GM12865 (cell line): ENCODE data around the gene GOLGA8A.

ENCODE experiments used
- DNase-seq: peaks from one replicate; pipeline ENCODE4 v3.0.0; 2010; ENCODE audit warnings: low read depth
- H3K4me3 ChIP-seq: 2 replicates; pipeline ENCODE4 v1.5.1; 2011; ENCODE audit warnings: mild to moderate bottlenecking, low read depth, low read length, control low read depth
- CTCF ChIP-seq: IDR thresholded peaks from 2 replicates; pipeline ENCODE4 v1.5.1; 2011; ENCODE audit warnings: low read length, control low read depth, low read depth, inconsistent platforms; ENCODE audit not compliant: insufficient read depth; ENCODE audit errors: missing control alignments

The GOLGA8A gene

GRCh38 chr15:34437687-34438086, at the start of gene GOLGA8A:
TSS of gene GOLGA8A (minus strand) at chr15:34437808. CDS start at chr15:34389691, 48,117 bp downstream.
- H3K4me3 ChIP-seq: peak within 1 kb of the TSS; percentile 58
- DNase-seq: peak; percentile 89
- TF ChIP-seq CTCF: no peak

DNA sequence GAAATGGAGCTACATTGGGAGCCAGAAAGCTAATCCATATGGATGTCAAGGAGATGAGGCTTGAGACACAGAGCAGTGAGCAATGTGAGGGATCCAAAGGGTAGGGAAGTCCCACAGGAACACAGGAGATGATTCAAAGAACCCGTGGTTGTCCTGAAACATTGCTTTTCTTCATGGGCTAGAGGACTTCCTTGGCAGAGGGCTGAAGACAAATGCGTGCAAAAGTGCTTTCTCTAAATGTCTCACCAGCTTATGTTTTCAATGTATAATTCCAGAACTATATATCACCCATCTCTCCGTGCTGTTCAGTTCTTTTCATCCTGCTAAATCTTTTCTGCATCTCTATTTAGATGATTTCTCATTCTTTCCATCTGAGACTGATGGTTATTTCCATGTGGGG, 46.0 kb upstream of the GOLGA8A start:
- no peak for DNase-seq
- H3K4me3 ChIP-seq: no peak overlapping the region
- no peak for TF ChIP-seq CTCF

DNA sequence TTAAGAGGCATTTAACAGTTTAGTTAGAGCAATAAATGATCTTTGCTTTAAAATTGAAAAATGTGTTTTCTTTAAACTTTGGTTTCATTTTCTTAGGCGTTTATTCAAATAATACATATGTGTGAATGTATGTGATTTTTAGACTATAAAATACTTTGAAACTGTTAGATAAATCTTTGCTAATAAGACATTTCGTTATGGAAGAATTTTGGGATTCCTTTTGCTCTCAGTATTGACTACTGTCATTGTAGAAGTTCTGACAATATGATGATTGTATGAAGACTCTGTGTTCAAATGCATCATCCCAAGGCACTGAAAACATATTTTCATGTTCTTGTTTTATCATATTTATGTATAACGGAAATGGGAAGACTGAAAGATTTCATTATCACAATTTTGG, 43.8 kb upstream of the GOLGA8A start:
- no peak for TF ChIP-seq CTCF
- no peak overlapping the region for H3K4me3 ChIP-seq
- DNase-seq: no peak

GRCh38 chr15:34473840-34474239, 36.2 kb upstream of the GOLGA8A start:
- H3K4me3 ChIP-seq: no peak overlapping the region
- TF ChIP-seq CTCF: no peak
- DNase-seq: no peak

DNA sequence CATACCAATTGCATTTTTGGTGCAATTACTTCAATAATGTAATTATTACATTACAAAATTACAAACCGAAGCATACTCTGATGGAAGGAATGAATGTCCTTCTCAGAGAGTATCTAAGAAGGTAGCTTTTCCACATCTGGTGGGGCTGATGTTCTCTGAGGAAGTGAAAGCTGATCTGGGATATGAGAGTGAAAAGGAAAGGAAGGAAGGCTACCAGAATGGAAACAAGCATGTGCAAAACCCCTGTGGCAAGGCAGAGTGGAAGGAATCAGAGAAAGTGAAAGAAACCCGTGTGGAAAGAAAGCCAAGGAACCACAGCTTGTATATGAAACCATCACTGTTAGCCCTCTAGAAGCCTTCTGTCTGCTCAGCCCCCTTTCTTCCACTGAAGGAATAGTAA, 35.3 kb upstream of the GOLGA8A start:
- no peak for DNase-seq
- TF ChIP-seq CTCF: no peak
- H3K4me3 ChIP-seq: no peak overlapping the region

DNA sequence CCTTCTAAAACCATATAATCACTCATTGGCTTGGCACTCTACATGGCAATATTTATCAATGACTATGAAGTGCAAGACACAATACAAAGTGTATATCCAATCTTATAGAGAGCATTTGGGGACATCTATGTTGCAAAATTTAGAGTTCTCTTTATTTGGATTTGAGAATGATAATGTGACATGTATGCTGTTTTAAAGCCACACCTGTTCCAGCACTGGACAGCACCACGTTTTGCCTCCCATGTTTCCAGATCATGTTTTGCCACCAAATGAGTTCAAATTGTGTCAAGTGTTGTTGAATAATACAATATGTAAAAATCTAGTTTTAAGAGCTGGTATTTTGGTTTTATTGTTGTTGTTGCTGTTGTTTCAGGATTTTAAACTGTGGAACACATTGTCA, 33.3 kb upstream of the GOLGA8A start:
- DNase-seq: no peak
- no peak for TF ChIP-seq CTCF
- no peak overlapping the region for H3K4me3 ChIP-seq

- H3K4me3 ChIP-seq: no peak overlapping the region
- TF ChIP-seq CTCF: no peak
- DNase-seq: no peak
Measured at GRCh38 chr15:34470091-34470490, 32.5 kb upstream of the GOLGA8A start.
